MV-4-11 (cell line): ENCODE results near the gene LMAN1L.
A peak's percentile ranks its signal among the peaks of the same experiment; 100 is the strongest.

Experiments used
- DNase-seq: peaks from one replicate; lab custom pipeline; 2025; lab: John Stamatoyannopoulos, UW

Gene LMAN1L

GRCh38 chr15:74816624-74817369 is 4.2 kb downstream of the LMAN1L start:
- DNase-seq: no peak

- DNase-seq: no peak
These were observed 4.7 kb downstream of the LMAN1L start for GRCh38 chr15:74817370-74817737.

- no peak for DNase-seq
These were observed 7.4 kb downstream of the LMAN1L start for GRCh38 chr15:74820056-74820455.

- peak; percentile 65 for DNase-seq
These were observed 8.6 kb downstream of the LMAN1L start for GRCh38 chr15:74821091-74821789.

GRCh38 chr15:74821790-74822158 is 9.1 kb downstream of the LMAN1L start:
- DNase-seq: no peak

GRCh38 chr15:74822233-74822632 is 9.6 kb downstream of the LMAN1L start:
- DNase-seq: no peak

GRCh38 chr15:74823324-74823723 is 10.7 kb downstream of the LMAN1L start:
- no peak for DNase-seq

- DNase-seq: no peak
These were observed 12.3 kb downstream of the LMAN1L start for GRCh38 chr15:74824976-74825375.

- no peak for DNase-seq
These were observed 13.2 kb downstream of the LMAN1L start for GRCh38 chr15:74825866-74826265.

GRCh38 chr15:74826364-74826819 is 13.8 kb downstream of the LMAN1L start, which contains the start of gene CPLX3:
CPLX3 (plus strand) TSS chr15:74826627; CDS start chr15:74826704, 77 bp downstream.
- no peak for DNase-seq

- no peak for DNase-seq
These were observed 14.3 kb downstream of the LMAN1L start for GRCh38 chr15:74826921-74827320.

- no peak for DNase-seq
These were observed 15.0 kb downstream of the LMAN1L start for GRCh38 chr15:74827614-74828013.

GRCh38 chr15:74828835-74829234 is 16.2 kb downstream of the LMAN1L start:
- no peak for DNase-seq

GRCh38 chr15:74829486-74829885 is 16.9 kb downstream of the LMAN1L start:
- no peak for DNase-seq

- DNase-seq: no peak
These were observed 17.4 kb downstream of the LMAN1L start for GRCh38 chr15:74829991-74830390.

- no peak for DNase-seq
These were observed 18.2 kb downstream of the LMAN1L start for GRCh38 chr15:74830868-74831267.

- no peak for DNase-seq
These were observed 19.3 kb downstream of the LMAN1L start for GRCh38 chr15:74831813-74832495.

GRCh38 chr15:74832826-74833225 is 20.2 kb downstream of the LMAN1L start:
- no peak for DNase-seq

GRCh38 chr15:74833376-74834107 is 20.9 kb downstream of the LMAN1L start:
- no peak for DNase-seq

- peak; percentile 46 for DNase-seq
These were observed 22.7 kb downstream of the LMAN1L start for GRCh38 chr15:74835312-74835823.

GRCh38 chr15:74836846-74837245 is 24.2 kb downstream of the LMAN1L start:
- DNase-seq: no peak
